PC-3 (cell line): ENCODE results near the gene HMOX2. TPM values are rescaled to one million over a fixed set of nuclear protein-coding genes. Genes with fewer than 3 reads are reported as not detected.

Experiments used
- ATAC-seq: fragments of 200-7000 bp; cut with Tn5 transposase; 2 replicates; pipeline ENCODE4 v1.9.1; 2020; ENCODE audit warnings: mild to moderate bottlenecking, moderate library complexity
- BruUV-seq: library from RNA; stranded (reverse); fragments of 400-500 nt; replicated peaks from 2 replicates; lab custom pipeline; 2021; lab: Mats Ljungman, UMichigan
- CTCF ChIA-PET: fragments of 300-600 bp; sonication (Branson Sonifier 250); formaldehyde crosslinking; loops from one replicate; lab custom pipeline; 2022; ENCODE audit warnings: antibody characterized with exemption; lab: Charles Lee
- POLR2A ChIA-PET: fragments of 300-600 bp; sonication (Branson Sonifier 250); formaldehyde crosslinking; loops from one replicate; lab custom pipeline; 2022; ENCODE audit warnings: antibody characterized with exemption; ENCODE audit not compliant: unreplicated experiment; lab: Charles Lee
- DNase-seq: peaks from one replicate; pipeline ENCODE4 v3.0.0-alpha.2; 2015
- H2AFZ ChIP-seq: fragments of 300-600 bp; sonication (generic); 2 replicates; pipeline ENCODE4 v1.6.0; 2016; ENCODE audit warnings: antibody characterized with exemption, low read length
- H3F3A ChIP-seq: fragments of 300-600 bp; sonication (generic); one replicate; pipeline ENCODE4 v1.6.0; 2017; ENCODE audit warnings: antibody characterized with exemption, low read length, control low read depth, mild to moderate bottlenecking; ENCODE audit not compliant: unreplicated experiment
- H3K27ac ChIP-seq: fragments of 300-600 bp; sonication (generic); 2 replicates; pipeline ENCODE4 v1.5.1; 2016; ENCODE audit warnings: mild to moderate bottlenecking, low read length
- H3K27me3 ChIP-seq: fragments of 300-600 bp; sonication (generic); 2 replicates; pipeline ENCODE4 v1.6.1; 2016; ENCODE audit warnings: low read length, mixed read lengths
- H3K36me3 ChIP-seq: fragments of 300-600 bp; sonication (generic); 2 replicates; pipeline ENCODE4 v1.6.1; 2016; ENCODE audit warnings: low read depth, mixed run types, low read length, mixed read lengths
- H3K4me1 ChIP-seq: fragments of 300-600 bp; sonication (generic); 2 replicates; pipeline ENCODE4 v1.5.1; 2016; ENCODE audit warnings: low read length; ENCODE audit not compliant: insufficient read depth
- H3K4me2 ChIP-seq: fragments of 300-600 bp; sonication (generic); 2 replicates; pipeline ENCODE4 v1.6.0; 2016; ENCODE audit warnings: low read length
- H3K4me3 ChIP-seq: fragments of 300-600 bp; sonication (generic); 2 replicates; pipeline ENCODE4 v1.5.1; 2016; ENCODE audit warnings: mild to moderate bottlenecking, low read length, mixed read lengths
- H3K79me2 ChIP-seq: fragments of 300-600 bp; sonication (generic); 2 replicates; pipeline ENCODE4 v1.6.1; 2017; ENCODE audit warnings: low read length, mixed read lengths
- H3K9ac ChIP-seq: fragments of 300-600 bp; sonication (generic); 2 replicates; pipeline ENCODE4 v1.6.0; 2016; ENCODE audit warnings: mild to moderate bottlenecking, low read length
- H3K9me2 ChIP-seq: fragments of 300-600 bp; sonication (generic); replicated peaks from 2 replicates; pipeline ENCODE4 v1.6.1; 2016; ENCODE audit warnings: mixed run types, low read length, mixed read lengths
- H3K9me3 ChIP-seq: fragments of 300-600 bp; sonication (generic); 2 replicates; pipeline ENCODE4 v1.6.1; 2016; ENCODE audit warnings: low read length, mixed read lengths
- H4K20me1 ChIP-seq: fragments of 300-600 bp; sonication (generic); 2 replicates; pipeline ENCODE4 v1.6.1; 2016; ENCODE audit warnings: low read length, mixed read lengths
- EZH2 ChIP-seq: fragments of 300-600 bp; sonication (generic); IDR thresholded peaks from one replicate; pipeline ENCODE4 v1.6.1; 2017; ENCODE audit warnings: antibody characterized with exemption, mild to moderate bottlenecking, low read length; ENCODE audit not compliant: unreplicated experiment
- EZH2phosphoT487 ChIP-seq: fragments of 300-600 bp; sonication (generic); IDR thresholded peaks from 2 replicates; pipeline ENCODE4 v1.6.1; 2018; ENCODE audit warnings: mild to moderate bottlenecking, antibody characterized with exemption, low read length, borderline replicate concordance
- intact Hi-C: fragments of 100-400 bp; cut with micrococcal nuclease; formaldehyde crosslinking; loops from 2 replicates; pipeline ENCODE4 v1.9.0; 2023
- total RNA-seq: library from RNA; depleted of rRNA; stranded (reverse); fragments of >200 nt; gene quantifications from 2 replicates; pipeline ENCODE4 v1.2.3, GENCODE V29; 2014
- TF ChIP-seq, protein P1 (sequence below): fragments of 300-600 bp; sonication (generic); conservative IDR thresholded peaks from 2 replicates; pipeline ENCODE4 v1.5.1; 2017; ENCODE audit warnings: antibody characterized with exemption, low read depth, mild to moderate bottlenecking, low read length

HMOX2 gene
- total RNA-seq, 1 experiment from 2014 or later, result 86.9 TPM

- no peaks in the 10 kb centered on the region for H3F3A ChIP-seq
- POLR2A ChIA-PET, result no interaction called here
- H3K9me3 ChIP-seq, result no peaks in the 10 kb centered on the region
- no peaks in the 10 kb centered on the region for H3K79me2 ChIP-seq
- H3K4me3 ChIP-seq, result no peak overlapping the region
- H2AFZ ChIP-seq, result no peak overlapping the region
- TF ChIP-seq EZH2phosphoT487 (no peak), EZH2 (no peak)
- H3K4me1 ChIP-seq, result no peaks in the 10 kb centered on the region
- ATAC-seq, result no peak
- no peak overlapping the region for H3K9ac ChIP-seq
- CTCF ChIA-PET, result no interaction called here
- H4K20me1 ChIP-seq, result no peaks in the 10 kb centered on the region
- intact Hi-C loops, result no loop called here
- no peak overlapping the region for H3K27ac ChIP-seq
- BruUV-seq, result no TSS peak
- H3K9me2 ChIP-seq, result no peaks in the 10 kb centered on the region
- no peak overlapping the region for H3K4me2 ChIP-seq
- no peaks in the 10 kb centered on the region for H3K27me3 ChIP-seq
- H3K36me3 ChIP-seq, result peaks cover 16% of the 10 kb centered on the region; the same call in 1 of the 2 replicates
- DNase-seq, result no peak
These were observed 23.5 kb upstream of the HMOX2 start for GRCh38 chr16:4452674-4453073.

GRCh38 chr16:4454623-4455022, 21.6 kb upstream of the HMOX2 start:
- Histone ChIP-seq H3F3A (no peaks in the 10 kb centered on the region), H3K4me3 (no peak overlapping the region), H3K79me2 (no peaks in the 10 kb centered on the region), H3K9ac (no peak overlapping the region), H3K36me3 (peaks cover 12% of the 10 kb centered on the region; the same call in 1 of the 2 replicates), H2AFZ (no peak overlapping the region), H3K4me2 (no peak overlapping the region), H3K9me3 (no peaks in the 10 kb centered on the region), H4K20me1 (no peaks in the 10 kb centered on the region), H3K4me1 (no peaks in the 10 kb centered on the region), H3K27me3 (no peaks in the 10 kb centered on the region), H3K9me2 (no peaks in the 10 kb centered on the region), H3K27ac (no peak overlapping the region)
- intact Hi-C loops, result no loop called here
- DNase-seq (no peak), ATAC-seq (no peak)
- POLR2A ChIA-PET, result no interaction called here
- CTCF ChIA-PET, result no interaction called here
- TF ChIP-seq EZH2 (no peak), EZH2phosphoT487 (no peak)
- TF ChIP-seq, protein P1, sequence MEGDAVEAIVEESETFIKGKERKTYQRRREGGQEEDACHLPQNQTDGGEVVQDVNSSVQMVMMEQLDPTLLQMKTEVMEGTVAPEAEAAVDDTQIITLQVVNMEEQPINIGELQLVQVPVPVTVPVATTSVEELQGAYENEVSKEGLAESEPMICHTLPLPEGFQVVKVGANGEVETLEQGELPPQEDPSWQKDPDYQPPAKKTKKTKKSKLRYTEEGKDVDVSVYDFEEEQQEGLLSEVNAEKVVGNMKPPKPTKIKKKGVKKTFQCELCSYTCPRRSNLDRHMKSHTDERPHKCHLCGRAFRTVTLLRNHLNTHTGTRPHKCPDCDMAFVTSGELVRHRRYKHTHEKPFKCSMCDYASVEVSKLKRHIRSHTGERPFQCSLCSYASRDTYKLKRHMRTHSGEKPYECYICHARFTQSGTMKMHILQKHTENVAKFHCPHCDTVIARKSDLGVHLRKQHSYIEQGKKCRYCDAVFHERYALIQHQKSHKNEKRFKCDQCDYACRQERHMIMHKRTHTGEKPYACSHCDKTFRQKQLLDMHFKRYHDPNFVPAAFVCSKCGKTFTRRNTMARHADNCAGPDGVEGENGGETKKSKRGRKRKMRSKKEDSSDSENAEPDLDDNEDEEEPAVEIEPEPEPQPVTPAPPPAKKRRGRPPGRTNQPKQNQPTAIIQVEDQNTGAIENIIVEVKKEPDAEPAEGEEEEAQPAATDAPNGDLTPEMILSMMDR, result no peak
- BruUV-seq, result no TSS peak

GRCh38 chr16:4455081-4455480, 21.1 kb upstream of the HMOX2 start:
- Histone ChIP-seq H3K36me3 (peaks cover 12% of the 10 kb centered on the region; the same call in 1 of the 2 replicates), H3K27ac (no peak overlapping the region), H3K4me2 (no peak overlapping the region), H3K9me2 (no peaks in the 10 kb centered on the region), H2AFZ (no peak overlapping the region), H3K79me2 (no peaks in the 10 kb centered on the region), H3K27me3 (no peaks in the 10 kb centered on the region), H3F3A (no peaks in the 10 kb centered on the region), H3K9ac (no peak overlapping the region), H4K20me1 (no peaks in the 10 kb centered on the region), H3K4me3 (no peak overlapping the region), H3K9me3 (no peaks in the 10 kb centered on the region), H3K4me1 (no peaks in the 10 kb centered on the region)
- DNase-seq (no peak), ATAC-seq (no peak)
- no TSS peak for BruUV-seq
- intact Hi-C loops, result no loop called here
- ChIA-PET POLR2A (no interaction called here), CTCF (no interaction called here)
- TF ChIP-seq, protein P1, result no peak
- TF ChIP-seq EZH2phosphoT487 (no peak), EZH2 (no peak)
